DOHH2 (cell line): Measurements from ENCODE around the gene CDH22.

Experiments
- H3F3A ChIP-seq: fragments of 200-600 bp; sonication (generic), shearing (Covaris generic); 2 replicates; pipeline ENCODE4 v1.6.0; 2016; ENCODE audit warnings: antibody characterized with exemption, mild to moderate bottlenecking; ENCODE audit not compliant: control insufficient read depth, insufficient read depth
- H3K27ac ChIP-seq: fragments of 200-600 bp; sonication (generic); 2 replicates; pipeline ENCODE4 v1.5.1; 2014; ENCODE audit warnings: low read depth, mild to moderate bottlenecking, low read length, moderate library complexity
- H3K27me3 ChIP-seq: fragments of 200-600 bp; sonication (generic); 2 replicates; pipeline ENCODE4 v1.6.1; 2014; ENCODE audit warnings: mild to moderate bottlenecking, low read length, mixed read lengths; ENCODE audit not compliant: control insufficient read depth
- H3K36me3 ChIP-seq: fragments of 200-600 bp; sonication (generic); 2 replicates; pipeline ENCODE4 v1.6.1; 2014; ENCODE audit warnings: mild to moderate bottlenecking, low read length, moderate library complexity, mixed read lengths; ENCODE audit not compliant: control insufficient read depth
- H3K4me1 ChIP-seq: fragments of 200-600 bp; sonication (generic); 2 replicates; pipeline ENCODE4 v1.6.1; 2014; ENCODE audit warnings: mild to moderate bottlenecking, low read length, mixed read lengths; ENCODE audit not compliant: control insufficient read depth
- H3K4me2 ChIP-seq: fragments of 200-600 bp; sonication (generic); 2 replicates; pipeline ENCODE4 v1.6.0; 2014; ENCODE audit warnings: mild to moderate bottlenecking, low read length, moderate library complexity
- H3K4me3 ChIP-seq: fragments of 200-600 bp; sonication (generic); 2 replicates; pipeline ENCODE4 v1.5.1; 2014; ENCODE audit warnings: mild to moderate bottlenecking, low read length, mixed read lengths
- H3K79me2 ChIP-seq: fragments of 200-600 bp; sonication (generic); 2 replicates; pipeline ENCODE4 v1.6.1; 2014; ENCODE audit warnings: mild to moderate bottlenecking, low read length, mixed read lengths; ENCODE audit not compliant: control insufficient read depth
- H3K9me2 ChIP-seq: fragments of 200-600 bp; sonication (generic); replicated peaks from 2 replicates; pipeline ENCODE4 v1.6.1; 2014; ENCODE audit warnings: mild to moderate bottlenecking, low read length, mixed read lengths; ENCODE audit not compliant: control insufficient read depth
- H3K9me3 ChIP-seq: fragments of 200-600 bp; sonication (generic); 2 replicates; pipeline ENCODE4 v1.6.1; 2014; ENCODE audit warnings: antibody characterized with exemption, low read length, mixed read lengths; ENCODE audit not compliant: control insufficient read depth, insufficient read depth
- H4K20me1 ChIP-seq: fragments of 200-600 bp; sonication (generic); 2 replicates; pipeline ENCODE4 v1.6.0; 2014; ENCODE audit warnings: low read depth, mild to moderate bottlenecking, antibody characterized with exemption, low read length, moderate library complexity; ENCODE audit not compliant: control insufficient read depth, insufficient read depth
- CTCF ChIP-seq: fragments of 200-600 bp; sonication (generic); IDR thresholded peaks from one replicate; pipeline ENCODE4 v1.5.1; 2014; ENCODE audit warnings: antibody characterized with exemption, mild to moderate bottlenecking, low read depth, low read length; ENCODE audit not compliant: poor library complexity, severe bottlenecking
- EZH2phosphoT487 ChIP-seq: fragments of 200-600 bp; sonication (generic); IDR thresholded peaks from 2 replicates; pipeline ENCODE4 v1.6.1; 2017; ENCODE audit warnings: borderline replicate concordance, mild to moderate bottlenecking, antibody characterized with exemption, low read length, moderate library complexity, mixed read lengths

CDH22 gene

GRCh38 chr20:46327557-46327956 is 19.3 kb upstream of the CDH22 start:
- Histone ChIP-seq H3K79me2 (no peaks in the 10 kb centered on the region), H3K27ac (no peak overlapping the region), H3K9me3 (no peaks in the 10 kb centered on the region), H3F3A (no peaks in the 10 kb centered on the region), H3K4me1 (no peaks in the 10 kb centered on the region), H3K4me3 (no peak overlapping the region), H3K27me3 (peaks cover 4% of the 10 kb centered on the region; the same call in 1 of the 2 replicates), H3K4me2 (no peak overlapping the region), H3K36me3 (no peaks in the 10 kb centered on the region), H3K9me2 (no peaks in the 10 kb centered on the region), H4K20me1 (0 out of 2 replicates have a peak, but pooled peaks cover 3% of the 10 kb centered on the region)
- no peak for TF ChIP-seq EZH2phosphoT487
- TF ChIP-seq CTCF, result no peak

GRCh38 chr20:46325789-46326188 is 17.5 kb upstream of the CDH22 start:
- Histone ChIP-seq H3K9me3 (no peaks in the 10 kb centered on the region), H3K4me3 (no peak overlapping the region), H4K20me1 (0 out of 2 replicates have a peak, but pooled peaks cover 3% of the 10 kb centered on the region), H3K36me3 (no peaks in the 10 kb centered on the region), H3K9me2 (no peaks in the 10 kb centered on the region), H3K27ac (no peak overlapping the region), H3K79me2 (no peaks in the 10 kb centered on the region), H3K27me3 (peaks cover 14% of the 10 kb centered on the region), H3K4me2 (no peak overlapping the region), H3K4me1 (no peaks in the 10 kb centered on the region), H3F3A (no peaks in the 10 kb centered on the region)
- TF ChIP-seq EZH2phosphoT487, result no peak
- no peak for TF ChIP-seq CTCF

- Histone ChIP-seq H3K79me2 (no peaks in the 10 kb centered on the region), H3K4me1 (no peaks in the 10 kb centered on the region), H3F3A (no peaks in the 10 kb centered on the region), H3K27ac (no peak overlapping the region), H3K4me3 (no peak overlapping the region), H3K9me2 (no peaks in the 10 kb centered on the region), H3K27me3 (peaks cover 17% of the 10 kb centered on the region), H3K36me3 (no peaks in the 10 kb centered on the region), H3K4me2 (no peak overlapping the region), H4K20me1 (0 out of 2 replicates have a peak, but pooled peaks cover 3% of the 10 kb centered on the region), H3K9me3 (no peaks in the 10 kb centered on the region)
- TF ChIP-seq EZH2phosphoT487, result no peak
- peak; percentile 30 for TF ChIP-seq CTCF
Measured at GRCh38 chr20:46324960-46325703, 16.8 kb upstream of the CDH22 start.
